Measurements from ENCODE around the gene MYO1D.

DNA sequence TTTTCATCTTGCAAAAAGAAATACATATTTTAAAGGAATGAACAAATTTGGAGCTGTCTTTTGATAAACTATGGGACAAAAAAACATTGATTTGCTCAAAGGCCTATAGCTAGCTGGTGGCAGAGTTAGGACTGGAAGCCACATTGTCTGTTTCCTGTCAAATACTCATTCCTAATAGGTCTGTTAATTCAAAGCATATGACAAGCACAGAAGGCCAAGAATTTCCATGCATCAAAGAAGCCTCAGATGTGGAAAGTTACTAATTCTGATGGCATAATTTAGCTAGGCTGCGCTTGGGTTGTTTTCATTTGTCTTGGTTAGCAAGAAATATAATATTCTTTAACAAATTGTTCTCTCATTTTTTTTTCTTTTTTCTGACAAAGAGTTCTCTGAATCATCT lies 292.1 kb downstream of the MYO1D start:
- TF ChIP-seq, protein P1, sequence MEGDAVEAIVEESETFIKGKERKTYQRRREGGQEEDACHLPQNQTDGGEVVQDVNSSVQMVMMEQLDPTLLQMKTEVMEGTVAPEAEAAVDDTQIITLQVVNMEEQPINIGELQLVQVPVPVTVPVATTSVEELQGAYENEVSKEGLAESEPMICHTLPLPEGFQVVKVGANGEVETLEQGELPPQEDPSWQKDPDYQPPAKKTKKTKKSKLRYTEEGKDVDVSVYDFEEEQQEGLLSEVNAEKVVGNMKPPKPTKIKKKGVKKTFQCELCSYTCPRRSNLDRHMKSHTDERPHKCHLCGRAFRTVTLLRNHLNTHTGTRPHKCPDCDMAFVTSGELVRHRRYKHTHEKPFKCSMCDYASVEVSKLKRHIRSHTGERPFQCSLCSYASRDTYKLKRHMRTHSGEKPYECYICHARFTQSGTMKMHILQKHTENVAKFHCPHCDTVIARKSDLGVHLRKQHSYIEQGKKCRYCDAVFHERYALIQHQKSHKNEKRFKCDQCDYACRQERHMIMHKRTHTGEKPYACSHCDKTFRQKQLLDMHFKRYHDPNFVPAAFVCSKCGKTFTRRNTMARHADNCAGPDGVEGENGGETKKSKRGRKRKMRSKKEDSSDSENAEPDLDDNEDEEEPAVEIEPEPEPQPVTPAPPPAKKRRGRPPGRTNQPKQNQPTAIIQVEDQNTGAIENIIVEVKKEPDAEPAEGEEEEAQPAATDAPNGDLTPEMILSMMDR (IDR thresholded peaks at IDR 0.05): no peak
- TF ChIP-seq TP53 (CRISPR knock-in tag; IDR thresholded peaks at IDR 0.05): no peak
- no peak for TF ChIP-seq FOXK1 (CRISPR knock-in tag; IDR thresholded peaks at IDR 0.05)
- no peak for TF ChIP-seq ATF1 (CRISPR knock-in tag; IDR thresholded peaks at IDR 0.05)
- TF ChIP-seq, protein P2, sequence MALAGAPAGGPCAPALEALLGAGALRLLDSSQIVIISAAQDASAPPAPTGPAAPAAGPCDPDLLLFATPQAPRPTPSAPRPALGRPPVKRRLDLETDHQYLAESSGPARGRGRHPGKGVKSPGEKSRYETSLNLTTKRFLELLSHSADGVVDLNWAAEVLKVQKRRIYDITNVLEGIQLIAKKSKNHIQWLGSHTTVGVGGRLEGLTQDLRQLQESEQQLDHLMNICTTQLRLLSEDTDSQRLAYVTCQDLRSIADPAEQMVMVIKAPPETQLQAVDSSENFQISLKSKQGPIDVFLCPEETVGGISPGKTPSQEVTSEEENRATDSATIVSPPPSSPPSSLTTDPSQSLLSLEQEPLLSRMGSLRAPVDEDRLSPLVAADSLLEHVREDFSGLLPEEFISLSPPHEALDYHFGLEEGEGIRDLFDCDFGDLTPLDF (CRISPR knock-in tag; IDR thresholded peaks at IDR 0.05): no peak
- TF ChIP-seq, protein P3, sequence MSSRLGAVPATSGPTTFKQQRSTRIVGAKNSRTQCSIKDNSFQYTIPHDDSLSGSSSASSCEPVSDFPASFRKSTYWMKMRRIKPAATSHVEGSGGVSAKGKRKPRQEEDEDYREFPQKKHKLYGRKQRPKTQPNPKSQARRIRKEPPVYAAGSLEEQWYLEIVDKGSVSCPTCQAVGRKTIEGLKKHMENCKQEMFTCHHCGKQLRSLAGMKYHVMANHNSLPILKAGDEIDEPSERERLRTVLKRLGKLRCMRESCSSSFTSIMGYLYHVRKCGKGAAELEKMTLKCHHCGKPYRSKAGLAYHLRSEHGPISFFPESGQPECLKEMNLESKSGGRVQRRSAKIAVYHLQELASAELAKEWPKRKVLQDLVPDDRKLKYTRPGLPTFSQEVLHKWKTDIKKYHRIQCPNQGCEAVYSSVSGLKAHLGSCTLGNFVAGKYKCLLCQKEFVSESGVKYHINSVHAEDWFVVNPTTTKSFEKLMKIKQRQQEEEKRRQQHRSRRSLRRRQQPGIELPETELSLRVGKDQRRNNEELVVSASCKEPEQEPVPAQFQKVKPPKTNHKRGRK (CRISPR knock-in tag; IDR thresholded peaks at IDR 0.05; ENCODE audit: borderline replicate concordance): no peak
- no peak for TF ChIP-seq SP1 (CRISPR knock-in tag; conservative IDR thresholded peaks at IDR 0.05)
- no peak for TF ChIP-seq IRF2 (CRISPR knock-in tag; IDR thresholded peaks at IDR 0.05; ENCODE audit: borderline replicate concordance, low read depth)
